Measurements from ENCODE around the gene TP53INP2.

The TP53INP2 gene

GRCh38 chr20:34732523-34732922 lies 28.4 kb downstream of the TP53INP2 start:
- DNase-seq = no peak

GRCh38 chr20:34736106-34736735 lies 32.1 kb downstream of the TP53INP2 start:
- DNase-seq = peak; percentile 69

- no peak for DNase-seq
Measured at GRCh38 chr20:34743039-34743438, 38.9 kb downstream of the TP53INP2 start.

- DNase-seq = no peak
Measured at GRCh38 chr20:34744340-34744739, 40.2 kb downstream of the TP53INP2 start.

- no peak for DNase-seq
Measured at GRCh38 chr20:34744847-34745246, 40.7 kb downstream of the TP53INP2 start.

GRCh38 chr20:34746674-34747073 lies 42.5 kb downstream of the TP53INP2 start:
- DNase-seq = no peak

GRCh38 chr20:34747479-34747878 lies 43.3 kb downstream of the TP53INP2 start:
- DNase-seq = no peak

- DNase-seq = no peak
Measured at GRCh38 chr20:34748709-34749108, 44.6 kb downstream of the TP53INP2 start.

- no peak for DNase-seq
Measured at GRCh38 chr20:34750484-34750883, 46.3 kb downstream of the TP53INP2 start.

- DNase-seq = no peak
Measured at GRCh38 chr20:34751453-34751852, 47.3 kb downstream of the TP53INP2 start.

- no peak for DNase-seq
Measured at GRCh38 chr20:34753706-34754461, 49.7 kb downstream of the TP53INP2 start.

- DNase-seq = no peak
Measured at GRCh38 chr20:34754611-34755010, 50.5 kb downstream of the TP53INP2 start.

- DNase-seq = no peak
Measured at GRCh38 chr20:34755367-34755766, 51.2 kb downstream of the TP53INP2 start.

- no peak for DNase-seq
Measured at GRCh38 chr20:34762031-34762555, 57.9 kb downstream of the TP53INP2 start.
